Measurements from ENCODE around the gene TMCC1.

The TMCC1 gene

DNA sequence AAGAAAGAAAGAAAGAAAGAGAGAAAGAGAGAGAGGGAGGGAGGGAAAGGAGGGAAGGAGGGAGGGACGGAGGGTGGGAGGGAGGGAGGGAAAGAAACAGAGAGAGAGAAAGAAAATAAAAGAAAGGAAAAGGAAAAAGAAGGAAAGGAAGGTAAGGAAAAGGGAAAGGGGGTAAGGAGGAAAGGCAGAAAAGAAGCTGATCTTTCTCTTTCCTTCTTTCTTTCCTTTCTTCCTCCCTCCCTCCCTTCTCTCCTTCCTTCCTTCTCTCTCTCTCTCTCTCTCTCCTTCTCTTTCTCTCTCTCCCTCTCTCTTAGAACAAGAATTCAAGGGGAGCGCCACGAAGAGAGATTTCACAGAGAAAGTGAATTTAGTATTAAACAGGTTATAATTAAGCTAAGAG, 25.8 kb upstream of the TMCC1 start:
- no peak overlapping the region for H3K4me2 ChIP-seq (ENCODE audit: low read depth, low read length, poor library complexity, severe bottlenecking)
- no peak for TF ChIP-seq CTCF (conservative IDR thresholded peaks at IDR 0.05; ENCODE audit: low read length)
- TF ChIP-seq EZH2phosphoT487 (IDR thresholded peaks at IDR 0.05; ENCODE audit: borderline replicate concordance), result no peak

GRCh38 chr3:129918461-129918860, 24.9 kb upstream of the TMCC1 start:
- Histone ChIP-seq H3K79me2 (ENCODE audit: insufficient read depth, low read length) (no peaks in the 10 kb centered on the region), H3K4me2 (ENCODE audit: low read depth, low read length, poor library complexity, severe bottlenecking) (no peak overlapping the region), H3K9me3 (ENCODE audit: insufficient read depth, low read depth, low read length) (peaks cover 4% of the 10 kb centered on the region; the same call in 1 of the 2 replicates), H3K9ac (ENCODE audit: low read depth, low read length, poor library complexity, severe bottlenecking) (no peak overlapping the region), H3K36me3 (ENCODE audit: insufficient read depth, low read length) (no peaks in the 10 kb centered on the region), H4K20me1 (ENCODE audit: insufficient read depth, low read length, poor library complexity, severe bottlenecking) (no peaks in the 10 kb centered on the region), H3F3A (ENCODE audit: low read depth) (no peaks in the 10 kb centered on the region), H2AFZ (ENCODE audit: low read length) (no peak overlapping the region), H3K9me2 (replicated peaks; ENCODE audit: low read depth, low read length) (no peaks in the 10 kb centered on the region), H3K4me1 (ENCODE audit: insufficient read depth, low read length, poor library complexity, severe bottlenecking) (no peaks in the 10 kb centered on the region), H3K27me3 (ENCODE audit: insufficient read depth, low read length, poor library complexity, severe bottlenecking) (no peaks in the 10 kb centered on the region), H3K4me3 (ENCODE audit: low read length, poor library complexity, severe bottlenecking) (no peak overlapping the region)
- no peak for TF ChIP-seq CTCF (conservative IDR thresholded peaks at IDR 0.05; ENCODE audit: low read length)
- TF ChIP-seq EZH2phosphoT487 (IDR thresholded peaks at IDR 0.05; ENCODE audit: borderline replicate concordance), result no peak

More for the DNA sequence above, 25.8 kb upstream of the TMCC1 start:
- Histone ChIP-seq H2AFZ (ENCODE audit: low read length) (no peak overlapping the region), H3K36me3 (ENCODE audit: insufficient read depth, low read length) (no peaks in the 10 kb centered on the region), H3K9me2 (replicated peaks; ENCODE audit: low read depth, low read length) (no peaks in the 10 kb centered on the region), H4K20me1 (ENCODE audit: insufficient read depth, low read length, poor library complexity, severe bottlenecking) (no peaks in the 10 kb centered on the region), H3K27me3 (ENCODE audit: insufficient read depth, low read length, poor library complexity, severe bottlenecking) (no peaks in the 10 kb centered on the region), H3K4me3 (ENCODE audit: low read length, poor library complexity, severe bottlenecking) (no peak overlapping the region), H3K9me3 (ENCODE audit: insufficient read depth, low read depth, low read length) (peaks cover 4% of the 10 kb centered on the region; the same call in 1 of the 2 replicates), H3F3A (ENCODE audit: low read depth) (no peaks in the 10 kb centered on the region), H3K9ac (ENCODE audit: low read depth, low read length, poor library complexity, severe bottlenecking) (no peak overlapping the region), H3K4me1 (ENCODE audit: insufficient read depth, low read length, poor library complexity, severe bottlenecking) (no peaks in the 10 kb centered on the region), H3K79me2 (ENCODE audit: insufficient read depth, low read length) (no peaks in the 10 kb centered on the region)

GRCh38 chr3:129917423-129918007, 24.0 kb upstream of the TMCC1 start:
- no peaks in the 10 kb centered on the region for H3K9me2 ChIP-seq (replicated peaks; ENCODE audit: low read depth, low read length)
- H3F3A ChIP-seq (ENCODE audit: low read depth), result no peaks in the 10 kb centered on the region
- H3K9me3 ChIP-seq (ENCODE audit: insufficient read depth, low read depth, low read length), result peaks cover 4% of the 10 kb centered on the region; the same call in 1 of the 2 replicates
- no peak overlapping the region for H2AFZ ChIP-seq (ENCODE audit: low read length)
- no peak overlapping the region for H3K9ac ChIP-seq (ENCODE audit: low read depth, low read length, poor library complexity, severe bottlenecking)
- H3K79me2 ChIP-seq (ENCODE audit: insufficient read depth, low read length), result no peaks in the 10 kb centered on the region
- H3K36me3 ChIP-seq (ENCODE audit: insufficient read depth, low read length), result no peaks in the 10 kb centered on the region
- H3K27me3 ChIP-seq (ENCODE audit: insufficient read depth, low read length, poor library complexity, severe bottlenecking), result no peaks in the 10 kb centered on the region
- H4K20me1 ChIP-seq (ENCODE audit: insufficient read depth, low read length, poor library complexity, severe bottlenecking), result no peaks in the 10 kb centered on the region
- H3K4me2 ChIP-seq (ENCODE audit: low read depth, low read length, poor library complexity, severe bottlenecking), result no peak overlapping the region
- H3K4me3 ChIP-seq (ENCODE audit: low read length, poor library complexity, severe bottlenecking), result no peak overlapping the region
- no peak for TF ChIP-seq EZH2phosphoT487 (IDR thresholded peaks at IDR 0.05; ENCODE audit: borderline replicate concordance)
- no peaks in the 10 kb centered on the region for H3K4me1 ChIP-seq (ENCODE audit: insufficient read depth, low read length, poor library complexity, severe bottlenecking)

DNA sequence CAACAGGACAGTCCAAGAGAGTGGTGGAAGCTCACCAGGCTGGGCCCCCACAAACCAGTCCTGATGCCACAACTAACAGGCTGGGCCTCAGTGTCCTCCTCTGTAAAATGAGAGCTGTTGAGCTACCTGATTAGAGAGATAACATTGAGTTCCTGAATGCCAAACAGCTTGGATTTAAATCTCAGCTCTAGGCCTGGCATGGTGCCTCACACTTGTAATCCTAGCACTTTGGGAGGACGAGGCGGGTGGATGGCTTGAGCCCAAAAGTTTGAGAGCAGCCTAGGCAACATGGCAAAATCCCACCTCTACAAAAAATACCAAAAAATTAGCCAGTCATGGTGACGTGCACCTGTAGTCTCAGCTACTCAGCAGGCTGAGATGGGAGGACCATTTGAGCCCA, 20.1 kb upstream of the TMCC1 start:
- no peaks in the 10 kb centered on the region for H4K20me1 ChIP-seq (ENCODE audit: insufficient read depth, low read length, poor library complexity, severe bottlenecking)
- H3K36me3 ChIP-seq (ENCODE audit: insufficient read depth, low read length), result no peaks in the 10 kb centered on the region
- no peaks in the 10 kb centered on the region for H3K79me2 ChIP-seq (ENCODE audit: insufficient read depth, low read length)
- no peaks in the 10 kb centered on the region for H3F3A ChIP-seq (ENCODE audit: low read depth)
- H3K9me3 ChIP-seq (ENCODE audit: insufficient read depth, low read depth, low read length), result peaks cover 4% of the 10 kb centered on the region; the same call in 1 of the 2 replicates
- H3K9me2 ChIP-seq (replicated peaks; ENCODE audit: low read depth, low read length), result no peaks in the 10 kb centered on the region
- no peak overlapping the region for H2AFZ ChIP-seq (ENCODE audit: low read length)
- no peak overlapping the region for H3K4me3 ChIP-seq (ENCODE audit: low read length, poor library complexity, severe bottlenecking)
- H3K4me2 ChIP-seq (ENCODE audit: low read depth, low read length, poor library complexity, severe bottlenecking), result no peak overlapping the region
- H3K9ac ChIP-seq (ENCODE audit: low read depth, low read length, poor library complexity, severe bottlenecking), result no peak overlapping the region
- H3K27me3 ChIP-seq (ENCODE audit: insufficient read depth, low read length, poor library complexity, severe bottlenecking), result no peaks in the 10 kb centered on the region
- TF ChIP-seq CTCF (conservative IDR thresholded peaks at IDR 0.05; ENCODE audit: low read length) (no peak), EZH2phosphoT487 (IDR thresholded peaks at IDR 0.05; ENCODE audit: borderline replicate concordance) (no peak)
- no peaks in the 10 kb centered on the region for H3K4me1 ChIP-seq (ENCODE audit: insufficient read depth, low read length, poor library complexity, severe bottlenecking)
